IPS-15b (cell line): Measurements from ENCODE around the gene CFAP97D2.
"Not testable (repeated sequence)": the region's sequence is repeated elsewhere in the genome, so short reads cannot be mapped to it uniquely, and the experiment has no call there.

Experiments
- H3K27me3 ChIP-seq: one replicate; pipeline ENCODE4 v1.6.1; 2013; ENCODE audit warnings: low read length; ENCODE audit not compliant: control insufficient read depth, insufficient read depth
- H3K36me3 ChIP-seq: one replicate; pipeline ENCODE4 v1.6.1; 2013; ENCODE audit warnings: low read length; ENCODE audit not compliant: control insufficient read depth, insufficient read depth
- H3K4me1 ChIP-seq: one replicate; pipeline ENCODE4 v1.6.1; 2013; ENCODE audit warnings: mild to moderate bottlenecking, low read length; ENCODE audit not compliant: control insufficient read depth, insufficient read depth
- H3K4me3 ChIP-seq: one replicate; pipeline ENCODE4 v1.5.1; 2013; ENCODE audit warnings: low read depth, low read length
- H3K9ac ChIP-seq: one replicate; pipeline ENCODE4 v1.6.1; 2013; ENCODE audit warnings: low read depth, mild to moderate bottlenecking, low read length
- H3K9me3 ChIP-seq: one replicate; pipeline ENCODE4 v1.6.1; 2013; ENCODE audit warnings: mild to moderate bottlenecking, low read length; ENCODE audit not compliant: control insufficient read depth, insufficient read depth

The CFAP97D2 gene

GRCh38 chr13:114198556-114198955, 19.5 kb downstream of the CFAP97D2 start:
- Histone ChIP-seq H3K4me3 (no peak overlapping the region), H3K9ac (no peak overlapping the region)

GRCh38 chr13:114199526-114199925, 20.5 kb downstream of the CFAP97D2 start:
- not testable (repeated sequence) for H3K27me3 ChIP-seq, H3K4me1 ChIP-seq, H3K9me3 ChIP-seq, H3K4me3 ChIP-seq, H3K9ac ChIP-seq, H3K36me3 ChIP-seq

More at GRCh38 chr13:114198556-114198955, 19.5 kb downstream of the CFAP97D2 start:
- Histone ChIP-seq H3K36me3 (no peaks in the 10 kb centered on the region), H3K9me3 (no peaks in the 10 kb centered on the region), H3K4me1 (no peaks in the 10 kb centered on the region), H3K27me3 (peaks cover 8% of the 10 kb centered on the region)

- Histone ChIP-seq H3K9ac (no peak overlapping the region), H3K27me3 (peaks cover 8% of the 10 kb centered on the region), H3K9me3 (no peaks in the 10 kb centered on the region), H3K4me3 (peak overlapping the region; percentile 52), H3K4me1 (no peaks in the 10 kb centered on the region), H3K36me3 (no peaks in the 10 kb centered on the region)
These were observed 20.9 kb downstream of the CFAP97D2 start for GRCh38 chr13:114199954-114200353.

- peak overlapping the region; percentile 52 for H3K4me3 ChIP-seq
- H3K36me3 ChIP-seq, result no peaks in the 10 kb centered on the region
- no peaks in the 10 kb centered on the region for H3K9me3 ChIP-seq
- peaks cover 8% of the 10 kb centered on the region for H3K27me3 ChIP-seq
- no peaks in the 10 kb centered on the region for H3K4me1 ChIP-seq
- H3K9ac ChIP-seq, result no peak overlapping the region
These were observed 21.4 kb downstream of the CFAP97D2 start for GRCh38 chr13:114200399-114200911.

GRCh38 chr13:114202581-114202980, 23.5 kb downstream of the CFAP97D2 start:
- H3K27me3 ChIP-seq, result peaks cover 8% of the 10 kb centered on the region
- H3K9ac ChIP-seq, result no peak overlapping the region
- no peaks in the 10 kb centered on the region for H3K4me1 ChIP-seq

GRCh38 chr13:114203536-114203935, 24.5 kb downstream of the CFAP97D2 start:
- Histone ChIP-seq H3K4me3 (no peak overlapping the region), H3K36me3 (peaks cover 2% of the 10 kb centered on the region), H3K9ac (no peak overlapping the region), H3K9me3 (peaks cover 9% of the 10 kb centered on the region), H3K27me3 (peaks cover 8% of the 10 kb centered on the region), H3K4me1 (no peaks in the 10 kb centered on the region)

More at GRCh38 chr13:114202581-114202980, 23.5 kb downstream of the CFAP97D2 start:
- Histone ChIP-seq H3K9me3 (peaks cover 6% of the 10 kb centered on the region), H3K36me3 (peaks cover 2% of the 10 kb centered on the region), H3K4me3 (no peak overlapping the region)

GRCh38 chr13:114204894-114205293, 25.8 kb downstream of the CFAP97D2 start:
- no peak overlapping the region for H3K9ac ChIP-seq
- peaks cover 2% of the 10 kb centered on the region for H3K36me3 ChIP-seq
- H3K27me3 ChIP-seq, result peaks cover 7% of the 10 kb centered on the region
- peaks cover 9% of the 10 kb centered on the region for H3K9me3 ChIP-seq
- H3K4me3 ChIP-seq, result no peak overlapping the region
- H3K4me1 ChIP-seq, result no peaks in the 10 kb centered on the region

- H3K9me3 ChIP-seq, result peaks cover 9% of the 10 kb centered on the region
- no peak overlapping the region for H3K9ac ChIP-seq
- H3K36me3 ChIP-seq, result peaks cover 2% of the 10 kb centered on the region
- no peaks in the 10 kb centered on the region for H3K4me1 ChIP-seq
- H3K4me3 ChIP-seq, result no peak overlapping the region
- H3K27me3 ChIP-seq, result no peaks in the 10 kb centered on the region
These were observed 29.1 kb downstream of the CFAP97D2 start for GRCh38 chr13:114208134-114208533.

GRCh38 chr13:114211446-114212157, 32.5 kb downstream of the CFAP97D2 start:
- Histone ChIP-seq H3K9ac (no peak overlapping the region), H3K27me3 (no peaks in the 10 kb centered on the region), H3K36me3 (peaks cover 2% of the 10 kb centered on the region), H3K9me3 (peaks cover 9% of the 10 kb centered on the region), H3K4me1 (no peaks in the 10 kb centered on the region), H3K4me3 (no peak overlapping the region)

- H3K4me1 ChIP-seq, result no peaks in the 10 kb centered on the region
- H3K4me3 ChIP-seq, result no peak overlapping the region
- H3K9ac ChIP-seq, result no peak overlapping the region
- H3K9me3 ChIP-seq, result peaks cover 4% of the 10 kb centered on the region
- H3K36me3 ChIP-seq, result peaks cover 2% of the 10 kb centered on the region
- no peaks in the 10 kb centered on the region for H3K27me3 ChIP-seq
These were observed 33.1 kb downstream of the CFAP97D2 start for GRCh38 chr13:114212158-114212495.

GRCh38 chr13:114213980-114214379, 34.9 kb downstream of the CFAP97D2 start:
- Histone ChIP-seq H3K36me3 (no peaks in the 10 kb centered on the region), H3K4me1 (no peaks in the 10 kb centered on the region), H3K9me3 (no peaks in the 10 kb centered on the region), H3K4me3 (no peak overlapping the region), H3K27me3 (no peaks in the 10 kb centered on the region), H3K9ac (no peak overlapping the region)

- Histone ChIP-seq H3K27me3 (no peaks in the 10 kb centered on the region), H3K9ac (no peak overlapping the region), H3K4me1 (no peaks in the 10 kb centered on the region), H3K36me3 (no peaks in the 10 kb centered on the region), H3K9me3 (no peaks in the 10 kb centered on the region), H3K4me3 (no peak overlapping the region)
These were observed 40.3 kb downstream of the CFAP97D2 start for GRCh38 chr13:114219392-114219791.
